Thoracic aorta (tissue), 2 donors: ENCODE results near the gene SPRYD3. TPM values are rescaled to one million over a fixed set of nuclear protein-coding genes. Genes with fewer than 3 reads are reported as not detected.
A peak's percentile ranks its signal among the peaks of the same experiment; 100 is the strongest.

ENCODE experiments used
- ATAC-seq: fragments of 150-250 bp; one replicate; pipeline ENCODE4 v1.8.0; 2017; ENCODE audit warnings: low read depth; ENCODE audit not compliant: insufficient number of reproducible peaks, low FRiP score
- DNase-seq: peaks from one replicate; pipeline ENCODE4 v3.0.0-alpha.2; 2020; ENCODE audit warnings: low spot score
- H3K27ac ChIP-seq, 2 donors: fragments of 200-600 bp; sonication (generic); 1 replicate in 1 of 2; 2 replicates in 1 of 2; pipeline ENCODE4 v1.5.1; 2016; ENCODE audit warnings: mild to moderate bottlenecking in 2 of 2, moderate library complexity in 2 of 2
- H3K27me3 ChIP-seq: fragments of 200-600 bp; sonication (generic); replicated peaks from 2 replicates; pipeline ENCODE4 v1.6.0; 2016; ENCODE audit warnings: mild to moderate bottlenecking; ENCODE audit not compliant: insufficient read depth
- H3K36me3 ChIP-seq: fragments of 200-600 bp; sonication (generic); one replicate; pipeline ENCODE4 v1.5.1; 2016
- H3K4me1 ChIP-seq, 2 donors: fragments of 200-600 bp; sonication (generic); 1 replicate in 1 of 2; 2 replicates in 1 of 2; pipeline versions ENCODE4 v1.5.1 to v1.6.0; 2016; ENCODE audit warnings: low read depth in 2 of 2, mild to moderate bottlenecking in 1 of 2; ENCODE audit not compliant: control insufficient read depth in 1 of 2
- H3K4me3 ChIP-seq: fragments of 200-600 bp; sonication (generic); 2 replicates; pipeline ENCODE4 v1.5.1; 2016; ENCODE audit warnings: mild to moderate bottlenecking
- H3K9me3 ChIP-seq: fragments of 200-600 bp; sonication (generic); 2 replicates; pipeline ENCODE4 v1.5.1; 2016
- total RNA-seq, 2 donors: library from RNA; depleted of rRNA; stranded (reverse); fragments of >200 nt; gene quantifications; one replicate each; pipeline versions ENCODE4 v1.1.0 to v1.2.3, GENCODE V29; 2016
- TF ChIP-seq, protein P1 (sequence below): fragments of 200-600 bp; sonication (generic); IDR thresholded peaks from one replicate; pipeline ENCODE4 v1.5.1; 2019; ENCODE audit warnings: antibody characterized with exemption

SPRYD3 gene
- total RNA-seq, 2 donors from 2014 or later, result 68.0 to 94.8 TPM

GRCh38 chr12:53074999-53075370 is 4.2 kb downstream of the SPRYD3 start:
- peaks cover 46 to 76% of the 10 kb centered on the region in 2 donors for H3K4me1 ChIP-seq
- no peaks in the 10 kb centered on the region for H3K9me3 ChIP-seq
- DNase-seq (no peak), ATAC-seq (no peak)
- H3K27ac ChIP-seq, result peak overlapping the region in 1 of 2 donors; percentile 7
- TF ChIP-seq, protein P1, sequence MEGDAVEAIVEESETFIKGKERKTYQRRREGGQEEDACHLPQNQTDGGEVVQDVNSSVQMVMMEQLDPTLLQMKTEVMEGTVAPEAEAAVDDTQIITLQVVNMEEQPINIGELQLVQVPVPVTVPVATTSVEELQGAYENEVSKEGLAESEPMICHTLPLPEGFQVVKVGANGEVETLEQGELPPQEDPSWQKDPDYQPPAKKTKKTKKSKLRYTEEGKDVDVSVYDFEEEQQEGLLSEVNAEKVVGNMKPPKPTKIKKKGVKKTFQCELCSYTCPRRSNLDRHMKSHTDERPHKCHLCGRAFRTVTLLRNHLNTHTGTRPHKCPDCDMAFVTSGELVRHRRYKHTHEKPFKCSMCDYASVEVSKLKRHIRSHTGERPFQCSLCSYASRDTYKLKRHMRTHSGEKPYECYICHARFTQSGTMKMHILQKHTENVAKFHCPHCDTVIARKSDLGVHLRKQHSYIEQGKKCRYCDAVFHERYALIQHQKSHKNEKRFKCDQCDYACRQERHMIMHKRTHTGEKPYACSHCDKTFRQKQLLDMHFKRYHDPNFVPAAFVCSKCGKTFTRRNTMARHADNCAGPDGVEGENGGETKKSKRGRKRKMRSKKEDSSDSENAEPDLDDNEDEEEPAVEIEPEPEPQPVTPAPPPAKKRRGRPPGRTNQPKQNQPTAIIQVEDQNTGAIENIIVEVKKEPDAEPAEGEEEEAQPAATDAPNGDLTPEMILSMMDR, result no peak
- H3K36me3 ChIP-seq, result peaks cover 26% of the 10 kb centered on the region
- H3K27me3 ChIP-seq, result no peaks in the 10 kb centered on the region
- H3K4me3 ChIP-seq, result no peak overlapping the region

- ATAC-seq, result no peak
- H3K27me3 ChIP-seq, result no peaks in the 10 kb centered on the region
- peaks cover 46 to 80% of the 10 kb centered on the region in 2 donors for H3K4me1 ChIP-seq
- TF ChIP-seq, protein P1, result no peak
- no peak for DNase-seq
- H3K36me3 ChIP-seq, result peaks cover 26% of the 10 kb centered on the region
- no peak overlapping the region for H3K4me3 ChIP-seq
- peak overlapping the region in 1 of 2 donors; percentile 7 for H3K27ac ChIP-seq
- no peaks in the 10 kb centered on the region for H3K9me3 ChIP-seq
Observed at GRCh38 chr12:53074283-53074998, 4.7 kb downstream of the SPRYD3 start.

DNA sequence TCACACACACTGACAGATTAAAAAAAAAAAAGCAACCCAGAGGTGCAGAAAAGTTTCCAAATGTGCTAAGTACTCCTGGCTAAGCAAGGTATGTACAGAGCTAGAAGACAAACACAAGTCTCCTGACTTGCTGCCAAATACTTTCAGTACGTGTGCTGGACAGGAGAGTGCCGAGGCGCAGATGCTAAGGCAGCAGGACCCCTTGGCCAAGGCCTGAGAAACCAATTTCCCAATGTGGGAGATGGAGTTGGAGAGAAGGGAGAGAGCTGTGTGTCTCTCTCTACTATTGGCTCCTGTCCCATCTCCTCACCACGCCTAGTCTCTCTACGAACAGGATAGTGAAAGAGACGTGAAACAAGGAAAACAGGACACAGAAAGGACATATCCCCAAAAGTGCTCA is 5.3 kb downstream of the SPRYD3 start:
- Histone ChIP-seq H3K27me3 (no peaks in the 10 kb centered on the region), H3K36me3 (peaks cover 26% of the 10 kb centered on the region), H3K9me3 (no peaks in the 10 kb centered on the region), H3K27ac (peak overlapping the region in 1 of 2 donors; percentile 7), H3K4me1 (peaks cover 46 to 86% of the 10 kb centered on the region in 2 donors), H3K4me3 (no peak overlapping the region)
- ATAC-seq (no peak), DNase-seq (no peak)
- TF ChIP-seq, protein P1, result no peak

DNA sequence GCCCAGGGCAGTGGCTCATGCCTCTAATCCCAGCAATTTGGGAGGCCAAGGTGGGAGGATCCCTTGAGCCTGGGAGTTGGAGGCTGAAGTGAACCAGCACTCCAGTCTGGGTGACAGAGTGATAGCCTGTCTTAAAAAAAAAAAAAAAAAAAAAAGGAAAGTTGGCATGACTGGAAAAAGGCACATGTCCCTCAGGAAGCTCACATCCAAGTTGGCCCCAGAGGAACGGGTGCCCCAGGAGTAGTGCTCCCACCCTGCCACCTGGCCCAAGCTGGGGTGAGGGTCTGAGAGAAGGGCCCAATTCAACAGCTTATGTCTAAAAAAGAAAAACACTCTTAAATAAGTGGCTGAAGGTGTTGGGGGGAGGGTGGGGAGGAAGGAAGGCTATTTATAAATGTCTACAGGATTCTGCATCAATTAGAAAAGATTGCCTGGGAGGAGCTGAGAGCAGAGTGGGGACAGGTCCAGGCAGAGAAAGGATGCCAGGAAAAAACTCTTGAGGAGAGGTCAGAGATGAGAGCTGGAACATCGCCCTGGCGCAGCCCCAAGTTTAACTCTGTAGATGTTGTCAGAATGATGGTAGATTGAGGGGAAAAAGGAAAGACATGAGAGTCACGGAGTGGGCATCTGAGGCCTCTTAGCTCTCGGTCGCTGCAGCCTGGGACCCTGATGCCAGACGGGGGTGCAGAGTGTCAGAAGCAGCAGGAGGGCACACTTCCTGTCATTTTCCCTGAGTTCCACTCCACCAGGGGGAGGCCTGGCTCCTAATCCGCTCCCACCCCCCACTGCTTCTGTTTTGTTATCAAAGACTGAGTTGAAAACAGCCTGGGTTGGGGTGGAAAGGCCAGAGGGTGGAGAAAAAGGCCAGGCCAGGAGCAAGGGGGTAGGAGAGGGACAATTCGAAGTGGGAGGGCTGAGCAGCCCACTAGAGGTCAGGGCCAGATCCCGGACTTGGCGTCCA is 7.3 kb downstream of the SPRYD3 start:
- Histone ChIP-seq H3K27ac (peak overlapping the region; percentile 78 to 83), H3K36me3 (peaks cover 22% of the 10 kb centered on the region), H3K4me1 (peaks cover 29 to 76% of the 10 kb centered on the region in 2 donors), H3K4me3 (peak overlapping the region; percentile 24), H3K9me3 (no peaks in the 10 kb centered on the region), H3K27me3 (no peaks in the 10 kb centered on the region)
- DNase-seq (no peak), ATAC-seq (no peak)
- TF ChIP-seq, protein P1, result no peak
